NT2/D1 (cell line): ENCODE data around the gene ADCYAP1.

Experiments used
- SUZ12 ChIP-seq: IDR thresholded peaks from 2 replicates; pipeline ENCODE4 v1.6.1; 2011; ENCODE audit not compliant: insufficient read length, insufficient read depth; ENCODE audit errors: extremely low read depth
- YY1 ChIP-seq: IDR thresholded peaks from 2 replicates; pipeline ENCODE4 v1.6.1; 2011; ENCODE audit not compliant: insufficient read length, insufficient read depth
- ZNF274 ChIP-seq: IDR thresholded peaks from 2 replicates; pipeline ENCODE4 v1.6.1; 2011; ENCODE audit warnings: mild to moderate bottlenecking, low read depth, low read length

DNA sequence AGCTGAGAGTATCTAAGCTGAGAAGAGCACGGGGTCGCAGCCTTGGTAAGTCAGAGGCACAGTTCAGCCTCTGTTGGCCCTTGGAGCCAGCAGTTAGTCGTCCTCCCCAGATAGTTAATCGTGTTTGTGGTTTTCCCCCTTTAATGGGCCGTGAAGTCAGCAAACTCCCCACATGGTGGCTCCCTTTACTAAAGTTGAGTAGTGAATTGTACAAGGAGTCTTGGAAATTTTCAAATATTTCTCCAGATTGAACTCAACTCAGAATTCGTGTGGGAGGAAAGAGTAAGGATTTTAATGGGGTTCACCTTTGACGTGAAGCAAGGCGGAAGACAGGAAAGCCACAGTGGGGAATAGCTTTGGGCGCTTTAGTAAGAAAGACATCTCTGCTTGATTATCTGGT is 2.4 kb upstream of the ADCYAP1 start:
- TF ChIP-seq ZNF274 (no peak), YY1 (no peak), SUZ12 (no peak)
